ENCODE results near the gene TFAP2A. TPM values are rescaled to one million over a fixed set of nuclear protein-coding genes. Genes with fewer than 3 reads are reported as not detected.
A peak's percentile ranks its signal among the peaks of the same experiment; 100 is the strongest.

The TFAP2A gene
- total and polyA plus RNA-seq, 2 donors from 2014 or later = 10.1 to 16.2 TPM

DNA sequence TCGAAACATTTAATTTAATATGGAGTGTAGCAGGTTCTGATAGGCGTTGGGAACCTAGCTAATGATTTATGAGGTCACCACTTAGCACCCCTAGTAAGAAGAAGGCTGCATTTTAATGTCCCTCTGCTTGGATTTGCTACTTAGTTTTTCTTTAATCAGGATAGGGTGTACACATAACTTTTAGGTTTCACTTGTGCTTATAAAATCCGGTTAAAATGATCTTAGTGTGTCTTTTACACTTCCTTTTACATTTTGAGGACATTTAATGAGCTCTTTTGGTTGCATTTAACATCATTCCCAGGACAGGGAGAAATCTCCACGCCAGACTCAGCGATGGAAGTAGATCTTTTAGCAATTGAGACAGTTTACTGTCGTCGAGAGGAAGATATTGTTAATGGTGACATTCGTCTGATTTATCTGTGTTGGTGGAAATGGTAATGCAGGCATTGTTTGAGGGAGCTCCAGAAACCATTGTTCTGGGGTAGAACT lies 5.6 kb downstream of the TFAP2A start:
- Histone ChIP-seq H3K9me3 (ENCODE audit: control insufficient read depth in 2 of 3, insufficient read depth in 1 of 3, low read length in 3 of 3) (peaks cover 0 to 5% (median 0%) of the 10 kb centered on the region in 3 donors), H3K4me1 (ENCODE audit: control insufficient read depth in 2 of 3, insufficient read depth in 2 of 3, low read depth in 1 of 3, low read length in 3 of 3) (peaks cover 0 to 9% (median 0%) of the 10 kb centered on the region in 3 donors), H3K9ac (ENCODE audit: low read length in 3 of 3) (peak overlapping the region in 2 of 3 donors; percentile 36 to 37), H3K27ac (ENCODE audit: low read depth in 2 of 2, low read length in 2 of 2) (peak overlapping the region; percentile 28 to 33), H3K27me3 (ENCODE audit: control insufficient read depth, insufficient read depth, low read length) (peaks cover 42% of the 10 kb centered on the region), H3K4me3 (ENCODE audit: low read length in 3 of 3) (peak overlapping the region; percentile 48 to 77 (median 53)), H3K36me3 (ENCODE audit: control insufficient read depth in 2 of 3, insufficient read depth in 3 of 3, low read length in 3 of 3) (no peaks in the 10 kb centered on the region)
- FAIRE-seq = no peak
- no peak for DNase-seq
- TF ChIP-seq, protein P1, sequence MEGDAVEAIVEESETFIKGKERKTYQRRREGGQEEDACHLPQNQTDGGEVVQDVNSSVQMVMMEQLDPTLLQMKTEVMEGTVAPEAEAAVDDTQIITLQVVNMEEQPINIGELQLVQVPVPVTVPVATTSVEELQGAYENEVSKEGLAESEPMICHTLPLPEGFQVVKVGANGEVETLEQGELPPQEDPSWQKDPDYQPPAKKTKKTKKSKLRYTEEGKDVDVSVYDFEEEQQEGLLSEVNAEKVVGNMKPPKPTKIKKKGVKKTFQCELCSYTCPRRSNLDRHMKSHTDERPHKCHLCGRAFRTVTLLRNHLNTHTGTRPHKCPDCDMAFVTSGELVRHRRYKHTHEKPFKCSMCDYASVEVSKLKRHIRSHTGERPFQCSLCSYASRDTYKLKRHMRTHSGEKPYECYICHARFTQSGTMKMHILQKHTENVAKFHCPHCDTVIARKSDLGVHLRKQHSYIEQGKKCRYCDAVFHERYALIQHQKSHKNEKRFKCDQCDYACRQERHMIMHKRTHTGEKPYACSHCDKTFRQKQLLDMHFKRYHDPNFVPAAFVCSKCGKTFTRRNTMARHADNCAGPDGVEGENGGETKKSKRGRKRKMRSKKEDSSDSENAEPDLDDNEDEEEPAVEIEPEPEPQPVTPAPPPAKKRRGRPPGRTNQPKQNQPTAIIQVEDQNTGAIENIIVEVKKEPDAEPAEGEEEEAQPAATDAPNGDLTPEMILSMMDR (IDR thresholded peaks at IDR 0.05; ENCODE audit: borderline replicate concordance, extremely low read depth, insufficient read depth) = no peak
- intact Hi-C loops (cut with DNase I) = no loop called here

DNA sequence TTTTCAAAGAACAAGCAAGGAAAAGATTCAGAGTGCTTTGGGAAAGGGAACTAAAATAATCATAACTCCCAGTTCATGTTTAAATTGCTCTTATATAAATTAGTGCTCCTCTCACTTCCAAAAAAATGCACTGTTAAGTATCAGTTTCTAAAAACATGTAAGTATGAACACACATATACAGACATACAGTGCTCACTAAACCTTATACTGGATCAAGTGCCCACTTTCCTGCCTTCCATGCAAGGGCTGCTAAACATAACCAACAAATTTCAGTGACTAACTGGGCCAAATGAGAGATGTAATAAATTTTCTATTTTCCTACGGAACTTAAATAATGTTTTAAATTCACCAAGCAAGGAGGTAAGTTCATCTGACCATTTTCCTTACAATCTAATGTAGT lies 6.4 kb downstream of the TFAP2A start:
- Histone ChIP-seq H3K9ac (ENCODE audit: low read length in 3 of 3) (peak overlapping the region in 2 of 3 donors; percentile 17 to 36), H3K9me3 (ENCODE audit: control insufficient read depth in 2 of 3, insufficient read depth in 1 of 3, low read length in 3 of 3) (peaks cover 0 to 5% (median 0%) of the 10 kb centered on the region in 3 donors), H3K36me3 (ENCODE audit: control insufficient read depth in 2 of 3, insufficient read depth in 3 of 3, low read length in 3 of 3) (no peaks in the 10 kb centered on the region), H3K4me1 (ENCODE audit: control insufficient read depth in 2 of 3, insufficient read depth in 2 of 3, low read depth in 1 of 3, low read length in 3 of 3) (peaks cover 4 to 10% (median 4%) of the 10 kb centered on the region in 3 donors), H3K27me3 (ENCODE audit: control insufficient read depth, insufficient read depth, low read length) (peaks cover 36% of the 10 kb centered on the region), H3K27ac (ENCODE audit: low read depth in 2 of 2, low read length in 2 of 2) (no peak overlapping the region), H3K4me3 (ENCODE audit: low read length in 3 of 3) (peak overlapping the region in 2 of 3 donors; percentile 48 to 77)
- no peak for FAIRE-seq
- DNase-seq = no peak
- intact Hi-C loops (cut with DNase I) = no loop called here
- TF ChIP-seq, protein P1 (IDR thresholded peaks at IDR 0.05; ENCODE audit: borderline replicate concordance, extremely low read depth, insufficient read depth) = no peak

DNA sequence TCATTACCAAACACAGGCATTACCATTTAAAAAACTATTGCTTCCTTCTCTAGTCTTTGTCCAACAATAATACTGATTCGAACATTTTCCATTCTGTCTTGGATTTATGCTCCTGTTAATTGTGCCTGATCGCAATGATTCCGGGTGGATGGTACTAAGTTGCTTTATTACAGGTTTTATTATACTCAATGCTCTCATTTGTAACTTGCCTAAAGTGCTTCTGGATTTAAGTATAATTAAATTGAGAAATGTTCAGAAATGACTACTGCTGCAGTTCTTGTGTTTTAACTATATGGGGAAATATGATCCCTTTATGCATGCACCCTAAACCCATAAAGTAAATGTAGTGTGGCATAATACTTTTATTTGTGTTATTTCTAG lies 7.2 kb downstream of the TFAP2A start:
- FAIRE-seq = no peak
- Histone ChIP-seq H3K27me3 (ENCODE audit: control insufficient read depth, insufficient read depth, low read length) (peaks cover 37% of the 10 kb centered on the region), H3K27ac (ENCODE audit: low read depth in 2 of 2, low read length in 2 of 2) (no peak overlapping the region), H3K9ac (ENCODE audit: low read length in 3 of 3) (peak overlapping the region in 2 of 3 donors; percentile 17 to 34), H3K4me3 (ENCODE audit: low read length in 3 of 3) (peak overlapping the region in 2 of 3 donors; percentile 9 to 13), H3K4me1 (ENCODE audit: control insufficient read depth in 2 of 3, insufficient read depth in 2 of 3, low read depth in 1 of 3, low read length in 3 of 3) (peaks cover 4 to 8% (median 4%) of the 10 kb centered on the region in 3 donors), H3K9me3 (ENCODE audit: control insufficient read depth in 2 of 3, insufficient read depth in 1 of 3, low read length in 3 of 3) (peaks cover 0 to 5% (median 0%) of the 10 kb centered on the region in 3 donors), H3K36me3 (ENCODE audit: control insufficient read depth in 2 of 3, insufficient read depth in 3 of 3, low read length in 3 of 3) (no peaks in the 10 kb centered on the region)
- TF ChIP-seq, protein P1 (IDR thresholded peaks at IDR 0.05; ENCODE audit: borderline replicate concordance, extremely low read depth, insufficient read depth) = no peak
- DNase-seq = no peak
- intact Hi-C loops (cut with DNase I) = no loop called here

Measured in kidney (tissue), 14 donors.